Activated CD4-positive, alpha-beta T cell treated with anti-CD3 and anti-CD28 coated beads, Interleukin-2, amount 10 ng/mL, durations not matched to agents 7 days and 5 days (primary cell): ENCODE measurements around the gene TCHP. TPM values are rescaled to one million over a fixed set of nuclear protein-coding genes. Genes with fewer than 3 reads are reported as not detected.

Experiments
- CTCF ChIA-PET: fragments of 350-600 bp; sonication (Branson Sonifier 250); formaldehyde crosslinking; loops from one replicate; lab custom pipeline; 2021; ENCODE audit warnings: antibody characterized with exemption; lab: Charles Lee
- POLR2A ChIA-PET: fragments of 350-600 bp; sonication (Branson Sonifier 250); formaldehyde crosslinking; loops from one replicate; lab custom pipeline; 2021; ENCODE audit warnings: antibody characterized with exemption; lab: Charles Lee
- DNase-seq: peaks from one replicate; pipeline ENCODE4 v3.0.0-alpha.2; 2020
- H3K27ac Mint-ChIP-seq: one replicate; pipeline ENCODE4 v1.8.0; 2021; ENCODE audit warnings: mild to moderate bottlenecking, moderate library complexity, mixed read lengths
- H3K27me3 Mint-ChIP-seq: one replicate; pipeline ENCODE4 v1.8.0; 2021; ENCODE audit warnings: mixed read lengths
- H3K36me3 Mint-ChIP-seq: one replicate; pipeline ENCODE4 v1.8.0; 2021; ENCODE audit warnings: low read depth, mixed read lengths
- H3K4me1 Mint-ChIP-seq: one replicate; pipeline ENCODE4 v1.8.0; 2021; ENCODE audit warnings: mixed read lengths
- H3K4me3 Mint-ChIP-seq: one replicate; pipeline ENCODE4 v1.8.0; 2021; ENCODE audit warnings: mild to moderate bottlenecking, moderate library complexity, mixed read lengths
- H3K9me3 Mint-ChIP-seq: one replicate; pipeline ENCODE4 v1.8.0; 2021; ENCODE audit warnings: mixed read lengths
- total RNA-seq, 2 experiments: library from RNA; stranded (reverse); gene quantifications; one replicate each; pipeline ENCODE4 v1.2.3, GENCODE V29; 2021

TCHP gene
- total RNA-seq, 2 experiments from 2014 or later = 27.9 to 36.0 TPM

DNA sequence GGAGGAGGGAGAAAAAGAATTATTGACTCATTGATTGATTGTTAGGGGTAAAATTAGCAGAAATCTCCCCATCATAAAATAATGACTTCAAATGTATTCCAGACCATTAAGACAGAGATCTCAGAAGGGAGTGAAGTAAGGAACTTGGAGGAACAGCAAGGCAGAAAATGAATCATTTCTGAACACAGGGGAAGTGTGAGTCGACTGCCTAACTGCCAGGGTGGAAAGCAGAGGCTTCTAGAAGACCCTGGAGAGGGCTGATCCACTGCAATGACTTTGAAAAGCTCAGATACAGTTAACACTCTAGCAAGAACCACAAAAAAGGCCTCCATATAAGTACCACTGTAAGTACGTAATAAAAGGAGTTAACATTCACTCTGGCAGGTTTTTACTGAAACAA is 29.4 kb upstream of the TCHP start:
- ChIA-PET CTCF (interaction anchor here (1.4 kb wide), 1 partner anchor 28 kb away, joined by 3 read pairs; no protein-coding TSS in a partner anchor), POLR2A (no interaction called here)
- Mint-ChIP-seq H3K4me3 (no peak overlapping the region), H3K27me3 (no peaks in the 10 kb centered on the region), H3K9me3 (no peaks in the 10 kb centered on the region), H3K4me1 (peaks cover 21% of the 10 kb centered on the region), H3K27ac (no peak overlapping the region), H3K36me3 (peaks cover 6% of the 10 kb centered on the region)
- no peak for DNase-seq

DNA sequence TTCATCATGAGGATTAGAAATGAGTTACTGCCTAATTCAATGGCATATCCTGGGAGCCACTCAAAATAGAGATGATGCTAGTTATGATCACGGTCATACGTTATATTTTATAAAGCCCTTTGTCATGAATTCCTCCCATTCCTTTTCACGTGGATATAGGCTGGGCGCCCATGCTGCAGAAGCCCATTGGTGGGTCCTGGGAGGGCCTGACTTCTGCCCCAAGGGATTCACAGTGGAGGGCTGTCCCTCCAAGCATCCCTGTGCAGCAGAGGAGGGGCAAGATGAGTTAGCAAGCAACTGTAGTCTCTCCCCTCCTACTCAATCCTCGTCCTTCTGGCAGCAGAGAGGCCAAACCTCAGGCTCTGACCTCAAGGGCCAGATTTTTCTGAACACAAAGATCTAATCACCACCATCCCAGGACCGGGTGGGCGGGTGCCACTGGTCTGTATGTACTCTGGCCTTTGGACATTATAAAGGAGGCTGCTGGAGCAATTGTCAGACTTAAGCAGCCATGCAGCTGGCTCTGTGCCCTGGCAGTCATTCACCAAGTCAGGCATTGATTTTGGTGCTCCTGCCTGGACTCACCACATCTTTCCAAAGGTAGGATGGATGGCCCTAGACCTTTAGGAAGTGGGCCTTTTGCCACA is 28.3 kb upstream of the TCHP start:
- no peak for DNase-seq
- Mint-ChIP-seq H3K4me3 (no peak overlapping the region), H3K27ac (peak overlapping the region; percentile 17), H3K4me1 (peaks cover 26% of the 10 kb centered on the region), H3K36me3 (peaks cover 6% of the 10 kb centered on the region), H3K9me3 (no peaks in the 10 kb centered on the region), H3K27me3 (no peaks in the 10 kb centered on the region)
- ChIA-PET CTCF (interaction anchor here (0.6 kb wide), 1 partner anchor 25 kb away, joined by 3 read pairs; no protein-coding TSS in a partner anchor), POLR2A (no interaction called here)

DNA sequence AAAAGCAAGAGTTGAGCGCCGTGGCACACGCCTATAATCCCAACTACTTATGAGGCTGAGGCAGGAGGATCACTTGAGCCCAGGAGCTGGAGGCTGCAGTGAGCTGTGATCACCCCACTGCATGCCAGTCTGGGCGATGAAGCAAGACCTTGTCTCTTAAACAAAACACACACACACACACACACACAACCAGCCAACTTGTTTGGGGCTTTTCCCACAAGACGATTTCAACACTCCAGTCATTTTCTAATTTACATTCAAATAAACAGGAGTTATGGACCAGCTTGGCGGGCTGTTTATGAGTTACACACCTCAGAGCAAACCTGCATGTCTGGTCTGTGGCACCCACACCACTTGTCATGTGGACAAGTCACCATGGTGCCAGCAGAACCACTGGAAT is 26.4 kb upstream of the TCHP start:
- Mint-ChIP-seq H3K4me1 (peaks cover 32% of the 10 kb centered on the region), H3K36me3 (peaks cover 6% of the 10 kb centered on the region), H3K27ac (no peak overlapping the region), H3K4me3 (no peak overlapping the region), H3K9me3 (no peaks in the 10 kb centered on the region), H3K27me3 (no peaks in the 10 kb centered on the region)
- POLR2A ChIA-PET = no interaction called here
- DNase-seq = no peak
- CTCF ChIA-PET = interaction anchor here (0.6 to 1.5 kb wide), 4 partner anchors 9 to 57 kb away, joined by 3 to 5 read pairs (median 4); no protein-coding TSS in a partner anchor

DNA sequence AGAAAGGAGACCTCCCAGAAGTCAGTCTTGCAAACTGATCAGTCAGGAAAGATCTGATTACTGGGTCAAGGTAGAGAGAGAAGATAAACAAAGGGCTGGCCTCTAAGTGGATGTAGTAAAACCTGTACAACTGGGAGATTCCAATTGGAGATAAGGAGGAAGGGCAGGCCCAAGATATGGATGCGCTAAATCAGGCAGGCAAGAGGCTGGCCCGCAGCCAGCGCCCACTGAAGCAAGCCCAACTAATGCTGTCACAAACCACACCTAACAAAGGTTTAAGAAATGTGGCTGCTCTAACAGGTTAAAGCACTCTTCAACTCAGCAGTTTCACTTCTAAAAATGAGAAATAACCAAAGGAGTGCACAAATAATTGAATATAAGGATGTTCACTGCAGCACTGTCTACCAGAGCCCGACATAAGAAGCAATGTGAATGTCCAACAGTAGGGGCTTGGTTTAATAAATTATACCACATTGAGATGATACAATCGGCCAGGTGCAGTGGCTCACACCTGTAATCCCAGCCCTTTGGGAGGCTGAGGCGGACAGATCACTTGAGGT is 24.4 kb upstream of the TCHP start:
- DNase-seq = no peak
- Mint-ChIP-seq H3K27ac (no peak overlapping the region), H3K9me3 (no peaks in the 10 kb centered on the region), H3K4me1 (peaks cover 44% of the 10 kb centered on the region), H3K27me3 (no peaks in the 10 kb centered on the region), H3K36me3 (peaks cover 6% of the 10 kb centered on the region), H3K4me3 (no peak overlapping the region)
- CTCF ChIA-PET = interaction anchor here (1.5 to 1.7 kb wide), 2 partner anchors 16 to 70 kb away, joined by 3 to 4 read pairs; no protein-coding TSS in a partner anchor
- POLR2A ChIA-PET = no interaction called here

DNA sequence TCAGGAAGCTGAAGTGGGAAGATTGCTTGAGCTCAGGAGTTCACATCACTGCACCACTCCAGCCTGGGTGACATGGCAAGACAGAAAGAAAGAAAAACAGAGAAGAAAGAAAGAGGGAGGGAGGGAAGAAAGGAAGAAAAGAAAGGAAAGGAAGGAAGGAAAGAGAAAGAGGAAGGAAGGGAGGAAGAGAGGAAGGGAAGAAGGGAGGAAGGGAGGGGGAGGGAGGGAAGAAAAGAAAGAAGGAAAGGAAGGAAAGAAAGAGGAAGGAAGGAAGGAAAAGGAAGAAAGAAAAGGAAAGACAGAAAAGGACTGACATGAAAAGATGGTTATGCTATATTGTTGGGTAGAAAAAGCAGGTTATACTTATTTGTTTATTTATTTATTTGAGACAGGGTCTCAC is 23.7 kb upstream of the TCHP start:
- ChIA-PET POLR2A (no interaction called here), CTCF (interaction anchor here (1.5 to 1.7 kb wide), 2 partner anchors 16 to 71 kb away, joined by 3 to 4 read pairs; no protein-coding TSS in a partner anchor)
- H3K27me3 Mint-ChIP-seq = peaks cover 2% of the 10 kb centered on the region
- H3K9me3 Mint-ChIP-seq = no peaks in the 10 kb centered on the region
- no peak overlapping the region for H3K4me3 Mint-ChIP-seq
- H3K27ac Mint-ChIP-seq = no peak overlapping the region
- H3K4me1 Mint-ChIP-seq = peaks cover 47% of the 10 kb centered on the region
- no peak for DNase-seq
- peaks cover 6% of the 10 kb centered on the region for H3K36me3 Mint-ChIP-seq

DNA sequence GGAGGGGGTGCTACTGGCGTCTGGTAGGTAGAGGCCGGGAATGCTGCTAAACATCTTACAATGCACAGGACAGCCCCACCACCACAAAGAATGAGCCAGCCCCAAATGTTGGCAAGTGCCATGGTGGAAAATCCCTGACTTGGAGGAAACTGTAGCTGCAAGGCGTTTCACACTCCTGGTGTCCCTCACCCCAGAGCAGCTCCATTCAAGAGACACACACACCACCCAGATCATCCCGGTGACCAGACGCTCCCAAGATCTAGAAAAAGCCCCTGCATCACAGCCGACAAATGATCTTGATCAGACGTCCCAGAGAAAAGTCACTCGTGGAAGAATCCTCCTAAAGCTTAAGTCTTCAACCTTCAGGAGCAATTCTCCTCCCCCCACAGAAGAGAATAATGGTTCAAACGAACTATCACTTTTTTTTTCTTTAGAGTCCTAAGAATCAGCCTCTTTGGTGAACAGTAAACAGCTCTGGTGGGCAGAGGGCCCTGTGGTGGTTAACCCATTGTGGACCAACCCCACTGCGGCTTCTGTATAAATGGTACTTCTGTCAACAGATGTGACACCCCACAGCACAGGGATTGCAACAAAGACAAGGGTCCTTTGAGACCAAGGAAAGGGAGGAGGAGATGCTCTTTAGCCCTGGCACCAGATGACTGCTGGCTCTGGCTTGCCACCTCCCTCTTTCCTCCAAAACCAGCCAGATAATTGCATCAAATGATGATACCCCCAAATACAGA is 22.4 kb upstream of the TCHP start:
- peaks cover 51% of the 10 kb centered on the region for H3K4me1 Mint-ChIP-seq
- POLR2A ChIA-PET = no interaction called here
- peaks cover 2% of the 10 kb centered on the region for H3K36me3 Mint-ChIP-seq
- no peaks in the 10 kb centered on the region for H3K9me3 Mint-ChIP-seq
- H3K27me3 Mint-ChIP-seq = peaks cover 6% of the 10 kb centered on the region
- H3K27ac Mint-ChIP-seq = no peak overlapping the region
- no peak for DNase-seq
- CTCF ChIA-PET = interaction anchor here (0.5 to 1.7 kb wide), 4 partner anchors 14 to 554 kb away, joined by 3 to 5 read pairs (median 4); no protein-coding TSS in a partner anchor
- no peak overlapping the region for H3K4me3 Mint-ChIP-seq

DNA sequence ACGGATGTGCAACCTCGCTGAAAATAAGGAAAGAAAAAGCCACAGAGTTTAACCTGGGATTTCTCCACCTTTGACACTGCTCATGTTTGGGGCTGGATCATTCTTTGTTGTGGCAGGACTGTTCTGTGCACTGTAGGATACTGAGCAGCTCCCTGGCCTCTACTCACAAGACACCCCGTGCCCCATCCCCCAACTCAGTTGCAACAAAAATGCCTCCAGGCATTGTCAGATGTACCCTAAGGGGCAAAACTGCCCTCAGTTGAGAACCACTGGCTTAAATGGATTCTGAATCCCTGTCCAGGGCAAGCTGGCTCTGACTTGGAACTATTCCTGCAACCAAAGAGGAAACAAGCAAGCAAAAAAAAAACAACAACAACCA is 21.8 kb upstream of the TCHP start:
- no peak for DNase-seq
- no peak overlapping the region for H3K27ac Mint-ChIP-seq
- H3K4me1 Mint-ChIP-seq = peaks cover 51% of the 10 kb centered on the region
- no peaks in the 10 kb centered on the region for H3K9me3 Mint-ChIP-seq
- H3K36me3 Mint-ChIP-seq = no peaks in the 10 kb centered on the region
- H3K27me3 Mint-ChIP-seq = peaks cover 6% of the 10 kb centered on the region
- POLR2A ChIA-PET = no interaction called here
- CTCF ChIA-PET = interaction anchor here (0.5 to 1.1 kb wide), 3 partner anchors 14 to 553 kb away, joined by 3 to 5 read pairs (median 3); no protein-coding TSS in a partner anchor
- H3K4me3 Mint-ChIP-seq = peak overlapping the region; percentile 86

DNA sequence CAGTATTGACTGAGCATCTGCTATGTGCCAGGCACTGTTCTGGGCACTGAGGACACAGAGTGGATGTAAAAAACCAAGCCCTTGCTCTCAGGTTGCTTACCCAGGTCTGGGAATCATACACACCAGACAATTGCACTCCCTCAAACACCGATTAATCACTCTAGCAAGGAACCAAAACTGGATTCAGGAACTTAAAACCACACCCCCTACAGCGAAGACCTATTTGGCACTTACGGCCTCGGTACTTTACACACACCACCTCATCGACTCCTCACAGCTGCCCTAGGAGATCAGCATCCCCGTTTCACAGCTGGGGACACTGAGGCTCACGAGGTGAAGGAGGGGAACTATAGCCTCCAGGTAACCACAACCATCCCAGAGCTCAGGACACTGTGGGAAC is 21.3 kb upstream of the TCHP start:
- no peak for DNase-seq
- H3K27me3 Mint-ChIP-seq = peaks cover 10% of the 10 kb centered on the region
- H3K36me3 Mint-ChIP-seq = no peaks in the 10 kb centered on the region
- H3K27ac Mint-ChIP-seq = peak overlapping the region; percentile 65
- ChIA-PET POLR2A (no interaction called here), CTCF (interaction anchor here (1.0 to 1.1 kb wide), 3 partner anchors 13 to 33 kb away, joined by 3 read pairs; no protein-coding TSS in a partner anchor)
- H3K9me3 Mint-ChIP-seq = no peaks in the 10 kb centered on the region
- H3K4me3 Mint-ChIP-seq = peak overlapping the region; percentile 86
- peaks cover 51% of the 10 kb centered on the region for H3K4me1 Mint-ChIP-seq

DNA sequence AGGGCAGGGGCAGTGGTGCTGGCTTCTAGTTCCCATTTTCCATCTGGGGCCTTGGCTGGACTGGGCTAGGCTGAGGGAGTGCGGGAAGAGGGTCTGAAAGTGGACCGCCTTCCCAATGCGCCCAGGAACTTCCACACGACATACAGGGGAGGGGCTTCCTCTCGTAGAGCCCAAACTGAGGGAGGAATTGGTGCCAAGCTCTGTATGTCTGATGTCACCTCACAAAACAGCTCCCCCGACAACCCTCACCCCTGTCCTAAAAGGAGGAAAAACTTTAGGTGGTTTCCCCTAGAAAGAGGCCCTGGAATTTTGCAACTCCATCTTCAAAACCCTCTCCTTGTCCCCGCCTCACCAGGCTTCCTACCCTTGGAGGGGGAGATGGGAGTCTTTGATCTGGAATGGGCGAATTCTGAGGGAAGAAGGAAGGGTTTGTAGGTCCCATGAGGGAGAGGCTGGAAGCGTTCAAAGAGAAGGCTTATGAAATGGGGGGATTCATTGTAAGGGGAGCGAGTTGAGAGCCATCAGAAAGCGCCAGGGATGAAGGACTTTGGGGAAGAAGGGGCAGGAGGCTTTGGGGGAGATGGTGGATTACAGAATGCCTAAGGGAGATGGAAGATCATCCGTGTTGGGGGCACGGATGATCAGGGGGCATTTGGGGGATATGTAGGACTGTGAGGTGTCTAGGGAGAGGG is 20.6 kb upstream of the TCHP start:
- POLR2A ChIA-PET = no interaction called here
- no peak for DNase-seq
- Mint-ChIP-seq H3K27ac (peak overlapping the region; percentile 89), H3K27me3 (peaks cover 11% of the 10 kb centered on the region), H3K9me3 (no peaks in the 10 kb centered on the region), H3K4me3 (peak overlapping the region; percentile 86), H3K4me1 (peaks cover 51% of the 10 kb centered on the region), H3K36me3 (no peaks in the 10 kb centered on the region)
- CTCF ChIA-PET = interaction anchor here (1.0 to 1.1 kb wide), 2 partner anchors 25 to 34 kb away, joined by 3 read pairs; no protein-coding TSS in a partner anchor

DNA sequence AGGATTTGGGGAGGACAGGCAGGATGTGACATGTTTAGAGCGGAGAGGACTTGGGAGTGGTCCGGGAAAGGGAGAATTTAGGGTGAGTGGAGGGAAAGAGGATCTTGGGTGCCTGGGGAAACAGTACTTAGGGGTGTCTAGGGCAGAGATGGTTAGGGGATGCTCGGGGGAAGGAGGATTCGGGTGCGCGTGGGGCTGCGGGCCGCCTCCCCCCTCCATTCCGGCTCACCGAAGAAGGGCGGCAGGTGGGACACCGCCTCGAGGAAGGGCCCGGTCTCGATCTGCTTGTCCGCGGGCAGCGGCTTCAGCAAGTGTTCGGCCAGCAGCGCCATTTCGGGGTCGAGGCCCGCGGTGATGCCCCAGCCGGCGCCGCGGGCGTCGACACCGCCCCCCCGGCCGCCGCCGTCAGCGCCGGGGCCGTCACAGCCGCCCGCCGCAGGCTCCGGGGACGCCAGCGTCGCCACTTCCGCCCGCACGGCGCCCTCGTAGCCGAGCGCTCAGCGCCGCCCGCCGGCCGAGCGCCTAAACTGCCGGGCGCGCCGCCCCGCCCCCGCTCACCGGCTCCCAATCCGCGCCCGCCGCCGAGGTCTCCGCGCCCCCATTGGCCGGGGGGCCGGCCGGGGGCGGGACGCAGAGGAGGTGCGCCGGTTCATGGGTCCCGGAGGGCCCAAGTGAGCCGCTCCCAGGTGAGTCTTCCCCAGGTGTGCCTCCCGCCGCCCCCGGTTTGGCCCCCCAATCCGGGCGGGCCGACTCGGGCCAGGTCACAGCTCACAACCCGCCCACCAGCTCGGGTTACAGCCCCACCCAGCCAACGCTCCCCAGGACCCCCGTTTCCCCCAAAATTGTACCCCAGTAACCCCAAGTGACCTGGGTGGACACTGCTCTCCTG is 19.8 kb upstream of the TCHP start, which contains the start of gene GLTP:
Gene GLTP (minus strand): TSS at position 499 of the 889 bp plus-strand sequence. CDS start 167 bp downstream, at position 332.
- ChIA-PET POLR2A (no interaction called here), CTCF (interaction anchor here (0.8 to 1.2 kb wide), 2 partner anchors 10 to 15 kb away, joined by 3 to 4 read pairs; no protein-coding TSS in a partner anchor)
- no peaks in the 10 kb centered on the region for H3K9me3 Mint-ChIP-seq
- no peaks in the 10 kb centered on the region for H3K36me3 Mint-ChIP-seq
- peaks cover 47% of the 10 kb centered on the region for H3K4me1 Mint-ChIP-seq
- peak within 1 kb of the TSS; percentile 89 for H3K27ac Mint-ChIP-seq
- DNase-seq = peak; percentile 86
- H3K27me3 Mint-ChIP-seq = peaks cover 11% of the 10 kb centered on the region
- H3K4me3 Mint-ChIP-seq = peak within 1 kb of the TSS; percentile 86

DNA sequence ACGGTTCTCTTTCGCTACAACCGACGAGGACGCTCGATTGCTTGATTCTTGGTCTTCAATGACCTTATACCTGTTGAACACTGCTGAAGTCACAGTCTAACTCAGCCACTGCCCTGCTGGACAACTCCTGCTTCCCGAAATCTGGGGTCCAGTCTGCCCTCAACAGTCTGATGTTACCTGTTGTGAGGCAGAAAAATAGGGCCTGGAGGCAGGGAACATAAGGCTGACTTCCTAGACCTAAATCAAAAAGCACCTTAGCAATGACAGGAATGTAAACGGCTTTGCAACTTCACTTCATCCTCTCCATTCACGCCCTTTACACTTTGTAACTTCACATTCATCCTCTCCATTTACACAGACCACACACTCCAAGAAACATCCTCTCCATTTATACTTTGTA is 19.1 kb upstream of the TCHP start:
- CTCF ChIA-PET = interaction anchor here (0.8 to 1.7 kb wide), 3 partner anchors 10 to 19 kb away, joined by 3 to 4 read pairs (median 4); no protein-coding TSS in a partner anchor
- DNase-seq = no peak
- Mint-ChIP-seq H3K27me3 (peaks cover 11% of the 10 kb centered on the region), H3K9me3 (no peaks in the 10 kb centered on the region), H3K36me3 (no peaks in the 10 kb centered on the region), H3K27ac (peak overlapping the region; percentile 87), H3K4me1 (peaks cover 42% of the 10 kb centered on the region), H3K4me3 (peak overlapping the region; percentile 80)
- POLR2A ChIA-PET = no interaction called here
